GM06990 (cell line): ENCODE measurements around the gene CTXN3.

Source experiments
- DNase-seq: peaks from one replicate; pipeline ENCODE4 v3.0.0-alpha.2; 2011; ENCODE audit not compliant: insufficient read length; ENCODE audit errors: extremely low read depth
- H3K27me3 ChIP-seq: replicated peaks from 2 replicates; pipeline ENCODE4 v1.6.0; 2011; ENCODE audit warnings: low read length; ENCODE audit not compliant: control insufficient read depth, insufficient read depth
- H3K36me3 ChIP-seq: 2 replicates; pipeline ENCODE4 v1.5.1; 2011; ENCODE audit warnings: low read length; ENCODE audit not compliant: control insufficient read depth, insufficient read depth
- H3K4me3 ChIP-seq: replicated peaks from 2 replicates; pipeline ENCODE4 v1.5.1; 2011; ENCODE audit warnings: low read depth, mild to moderate bottlenecking, control low read depth, low read length
- CTCF ChIP-seq: IDR thresholded peaks from 2 replicates; pipeline ENCODE4 v1.5.1; 2011; ENCODE audit warnings: low read length, control low read depth, mild to moderate bottlenecking, inconsistent platforms; ENCODE audit not compliant: insufficient read depth, poor library complexity, severe bottlenecking

CTXN3 gene

GRCh38 chr5:127642949-127643348, 5.9 kb upstream of the CTXN3 start:
- no peak for TF ChIP-seq CTCF
- Histone ChIP-seq H3K4me3 (no peak overlapping the region), H3K36me3 (no peaks in the 10 kb centered on the region), H3K27me3 (no peaks in the 10 kb centered on the region)
- DNase-seq, result no peak

- Histone ChIP-seq H3K27me3 (no peaks in the 10 kb centered on the region), H3K4me3 (no peak overlapping the region), H3K36me3 (no peaks in the 10 kb centered on the region)
- DNase-seq, result no peak
- TF ChIP-seq CTCF, result no peak
Measured at GRCh38 chr5:127643607-127644006, 5.3 kb upstream of the CTXN3 start.

- Histone ChIP-seq H3K36me3 (no peaks in the 10 kb centered on the region), H3K4me3 (no peak overlapping the region), H3K27me3 (no peaks in the 10 kb centered on the region; the same call in 1 of the 2 replicates)
- no peak for DNase-seq
- no peak for TF ChIP-seq CTCF
Measured at GRCh38 chr5:127645300-127645726, 3.6 kb upstream of the CTXN3 start.

GRCh38 chr5:127647361-127647958, 1.4 kb upstream of the CTXN3 start:
- Histone ChIP-seq H3K27me3 (no peaks in the 10 kb centered on the region; the same call in 1 of the 2 replicates), H3K36me3 (no peaks in the 10 kb centered on the region), H3K4me3 (no peak overlapping the region)
- no peak for DNase-seq
- no peak for TF ChIP-seq CTCF

GRCh38 chr5:127650022-127650421, 1.1 kb downstream of the CTXN3 start:
- DNase-seq, result no peak
- TF ChIP-seq CTCF, result no peak
- Histone ChIP-seq H3K27me3 (no peaks in the 10 kb centered on the region; the same call in 1 of the 2 replicates), H3K4me3 (no peak overlapping the region), H3K36me3 (no peaks in the 10 kb centered on the region)

GRCh38 chr5:127650649-127651048, 1.8 kb downstream of the CTXN3 start:
- DNase-seq, result no peak
- Histone ChIP-seq H3K36me3 (no peaks in the 10 kb centered on the region), H3K4me3 (no peak overlapping the region), H3K27me3 (no peaks in the 10 kb centered on the region; the same call in 1 of the 2 replicates)
- TF ChIP-seq CTCF, result no peak
